HepG2 (cell line): Measurements from ENCODE around the gene C6orf62. TPM values are rescaled to one million over a fixed set of nuclear protein-coding genes. Genes with fewer than 3 reads are reported as not detected.

Source experiments
- CAMTA2 ChIP-seq: sonication (generic); formaldehyde crosslinking; IDR thresholded peaks from 2 replicates; pipeline ENCODE4 v1.4.0; 2020; ENCODE audit warnings: mild to moderate bottlenecking, missing genetic modification reagents, borderline replicate concordance
- ETV5 ChIP-seq: IDR thresholded peaks from 2 replicates; pipeline ENCODE4 v1.6.1; 2018; ENCODE audit warnings: missing biosample characterization, missing genetic modification reagents, inconsistent platforms, borderline replicate concordance
- FUBP1 ChIP-seq: sonication (generic); formaldehyde crosslinking; IDR thresholded peaks from 2 replicates; pipeline ENCODE4 v1.5.1; 2020; ENCODE audit warnings: missing genetic modification reagents, mild to moderate bottlenecking, borderline replicate concordance
- KAT2B ChIP-seq: fragments of 150-350 bp; IDR thresholded peaks from 2 replicates; pipeline ENCODE4 v1.6.1; 2014; ENCODE audit warnings: low read depth, low read length, borderline replicate concordance
- KDM4B ChIP-seq: sonication (generic); formaldehyde crosslinking; IDR thresholded peaks from 2 replicates; pipeline ENCODE4 v1.4.0; 2020; ENCODE audit warnings: missing genetic modification reagents
- KMT2A ChIP-seq: sonication (generic); formaldehyde crosslinking; IDR thresholded peaks from 2 replicates; pipeline ENCODE4 v1.4.0; 2020; ENCODE audit warnings: missing genetic modification reagents
- MBD4 ChIP-seq: IDR thresholded peaks from 2 replicates; pipeline ENCODE4 v1.6.1; 2012; ENCODE audit warnings: low read length, inconsistent platforms, borderline replicate concordance
- MXI1 ChIP-seq: IDR thresholded peaks from 3 replicates; pipeline ENCODE4 v1.6.1; 2012; ENCODE audit warnings: low read depth, low read length, inconsistent platforms, borderline replicate concordance
- NFRKB ChIP-seq: fragments of 450-650 bp; IDR thresholded peaks from 2 replicates; pipeline ENCODE4 v1.6.1; 2017
- PRDM4 ChIP-seq: sonication (generic); formaldehyde crosslinking; IDR thresholded peaks from 2 replicates; pipeline ENCODE4 v1.9.0; 2021; ENCODE audit warnings: missing genetic modification reagents, borderline replicate concordance
- SIX1 ChIP-seq: sonication (generic); formaldehyde crosslinking; IDR thresholded peaks from 2 replicates; pipeline ENCODE4 v1.4.0; 2020; ENCODE audit warnings: missing genetic modification reagents, borderline replicate concordance
- SMC3 ChIP-seq: IDR thresholded peaks from 2 replicates; pipeline ENCODE4 v1.6.1; 2011; ENCODE audit warnings: low read length, improper control_type of control experiment
- TBP ChIP-seq: sonication (generic); formaldehyde crosslinking; IDR thresholded peaks from 2 replicates; pipeline ENCODE4 v1.5.0; 2020; ENCODE audit warnings: missing genetic modification reagents
- TEAD2 ChIP-seq: sonication (generic); formaldehyde crosslinking; IDR thresholded peaks from 2 replicates; pipeline ENCODE4 v1.9.0; 2021; ENCODE audit warnings: missing genetic modification reagents
- UBTF ChIP-seq: sonication (generic); formaldehyde crosslinking; IDR thresholded peaks from 2 replicates; pipeline ENCODE4 v1.4.0; 2020; ENCODE audit warnings: mild to moderate bottlenecking, missing genetic modification reagents
- WIZ ChIP-seq: sonication (generic); formaldehyde crosslinking; IDR thresholded peaks from 2 replicates; pipeline ENCODE4 v1.5.1; 2020; ENCODE audit warnings: mild to moderate bottlenecking, missing genetic modification reagents
- ZFP36 ChIP-seq: fragments of 150-350 bp; IDR thresholded peaks from 2 replicates; pipeline ENCODE4 v1.6.1; 2018; ENCODE audit warnings: borderline replicate concordance, low read length, low read depth; ENCODE audit not compliant: partially characterized antibody
- ZNF275 ChIP-seq: sonication (generic); formaldehyde crosslinking; IDR thresholded peaks from 2 replicates; pipeline ENCODE4 v1.8.0; 2022; ENCODE audit warnings: missing genetic modification reagents, mild to moderate bottlenecking, inconsistent platforms, borderline replicate concordance
- ZNF556 ChIP-seq: sonication (generic); formaldehyde crosslinking; IDR thresholded peaks from 2 replicates; pipeline ENCODE4 v1.4.0; 2020; ENCODE audit warnings: mild to moderate bottlenecking, missing genetic modification reagents, borderline replicate concordance
- ZNF563 ChIP-seq: sonication (generic); formaldehyde crosslinking; IDR thresholded peaks from 2 replicates; pipeline ENCODE4 v1.8.0; 2022; ENCODE audit warnings: mild to moderate bottlenecking, moderate library complexity, missing genetic modification reagents
- ZNF775 ChIP-seq: sonication (generic); formaldehyde crosslinking; IDR thresholded peaks from 2 replicates; pipeline ENCODE4 v1.4.0; 2020; ENCODE audit warnings: missing genetic modification reagents, mild to moderate bottlenecking, moderate library complexity, borderline replicate concordance
- polyA plus RNA-seq, 8 experiments: library from polyadenylated mRNA; depleted of rRNA in 3 of 8; stranded (reverse) in 7 of 8; unstranded in 1 of 8; fragments of >200 nt; fragmentation: Illumina TruSeq in 4 of 8; extraction: Trizol in 4 of 8; gene quantifications; 2 replicates each; pipeline versions ENCODE4 v1.2.1 to v1.2.3, GENCODE V29; 2011 to 2016; ENCODE audit warnings: low read depth in 4 of 8, missing spikeins in 1 of 8, mixed read lengths in 1 of 8; ENCODE audit not compliant: insufficient read depth in 1 of 8
- total RNA-seq, 5 experiments: library from RNA; depleted of rRNA; stranded (reverse); fragments of >200 nt; fragmentation: Illumina TruSeq; extraction: Trizol; gene quantifications; 2 replicates each; pipeline ENCODE4 v1.2.3, GENCODE V29; 2016; ENCODE audit warnings: low read depth in 1 of 5

The C6orf62 gene
- total and polyA plus RNA-seq, 2 of the 13 experiments (the other 11 are each of a cell fraction or from before 2014, with no cell fraction given): 54.8 to 90.4 TPM

GRCh38 chr6:24720604-24721460 lies 1.9 kb upstream of the C6orf62 start (continued):
- TF ChIP-seq ZFP36 (no peak), MXI1 (peak; percentile 49; the same call in 1 of the 3 replicates), ZNF556 (CRISPR knock-in tag) (no peak; the same call in 1 of the 2 replicates), MBD4 (no peak), KAT2B (no peak), CAMTA2 (no peak), ETV5 (CRISPR knock-in tag) (peak; percentile 75), ZNF275 (CRISPR knock-in tag) (peak; percentile 91; the same call in 1 of the 2 replicates), FUBP1 (CRISPR knock-in tag) (0 out of 2 replicates have a peak, but pooled peaks have one; percentile 40), SIX1 (CRISPR knock-in tag) (peak; percentile 47), PRDM4 (CRISPR knock-in tag) (peak; percentile 66; the same call in 1 of the 2 replicates), UBTF (CRISPR knock-in tag) (peak; percentile 81), TEAD2 (CRISPR knock-in tag) (no peak), KDM4B (peak; percentile 86), NFRKB (0 out of 2 replicates have a peak, but pooled peaks have one; percentile 4), WIZ (CRISPR knock-in tag) (no peak), SMC3 (no peak; the same call in 1 of the 2 replicates), TBP (CRISPR knock-in tag) (no peak), KMT2A (no peak), ZNF563 (peak; percentile 71), ZNF775 (CRISPR knock-in tag) (no peak)
